ENCODE results near the gene TACC2.
A peak's percentile ranks its signal among the peaks of the same experiment; 100 is the strongest.

The TACC2 gene

DNA sequence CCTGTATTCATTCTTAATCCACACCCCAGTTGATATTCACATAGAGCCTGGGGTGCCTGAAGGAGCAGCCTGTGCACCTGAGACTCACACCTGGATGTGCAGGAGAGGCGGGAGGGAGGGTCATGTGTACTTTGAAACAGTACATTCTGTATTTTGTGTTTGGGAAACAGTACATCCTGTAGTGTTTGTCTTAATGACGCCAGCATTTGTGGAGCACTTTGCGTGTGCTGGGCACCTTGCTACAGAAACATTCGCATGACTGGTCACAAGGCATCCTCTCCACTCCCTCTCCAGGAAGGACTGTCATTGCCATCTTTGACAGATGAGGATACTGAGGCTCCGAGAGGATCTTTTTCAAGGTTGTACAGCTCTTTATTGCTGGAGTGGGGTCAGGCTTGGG lies 132.1 kb downstream of the TACC2 start:
- no peak for DNase-seq (ENCODE audit: low read depth)

GRCh38 chr10:122122493-122122892 lies 133.5 kb downstream of the TACC2 start:
- DNase-seq (ENCODE audit: low read depth), result no peak

DNA sequence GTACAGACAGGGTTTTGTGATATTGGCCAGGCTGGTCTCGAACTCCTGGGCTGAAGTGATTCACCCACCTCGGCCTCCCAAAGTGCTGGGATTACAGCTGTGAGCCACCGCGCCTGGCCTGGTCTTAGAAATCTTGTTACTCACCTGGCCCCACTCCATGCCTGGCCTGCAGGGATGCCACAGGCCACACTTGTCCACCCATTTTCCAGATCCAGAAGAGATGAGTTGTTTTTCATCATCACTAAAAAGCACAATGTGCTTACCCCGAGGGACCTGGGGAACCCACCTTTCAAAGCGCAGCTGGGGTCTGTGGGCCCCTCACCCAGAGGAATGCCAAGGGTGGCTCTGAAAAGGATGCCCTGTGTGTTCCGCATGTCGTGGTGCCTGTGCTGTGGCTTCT lies 134.2 kb downstream of the TACC2 start:
- no peak for DNase-seq (ENCODE audit: low read depth)

GRCh38 chr10:122124342-122124741 lies 135.4 kb downstream of the TACC2 start:
- no peak for DNase-seq (ENCODE audit: low read depth)

- DNase-seq (ENCODE audit: low read depth), result no peak
Observed at GRCh38 chr10:122124808-122125207, 135.8 kb downstream of the TACC2 start.

DNA sequence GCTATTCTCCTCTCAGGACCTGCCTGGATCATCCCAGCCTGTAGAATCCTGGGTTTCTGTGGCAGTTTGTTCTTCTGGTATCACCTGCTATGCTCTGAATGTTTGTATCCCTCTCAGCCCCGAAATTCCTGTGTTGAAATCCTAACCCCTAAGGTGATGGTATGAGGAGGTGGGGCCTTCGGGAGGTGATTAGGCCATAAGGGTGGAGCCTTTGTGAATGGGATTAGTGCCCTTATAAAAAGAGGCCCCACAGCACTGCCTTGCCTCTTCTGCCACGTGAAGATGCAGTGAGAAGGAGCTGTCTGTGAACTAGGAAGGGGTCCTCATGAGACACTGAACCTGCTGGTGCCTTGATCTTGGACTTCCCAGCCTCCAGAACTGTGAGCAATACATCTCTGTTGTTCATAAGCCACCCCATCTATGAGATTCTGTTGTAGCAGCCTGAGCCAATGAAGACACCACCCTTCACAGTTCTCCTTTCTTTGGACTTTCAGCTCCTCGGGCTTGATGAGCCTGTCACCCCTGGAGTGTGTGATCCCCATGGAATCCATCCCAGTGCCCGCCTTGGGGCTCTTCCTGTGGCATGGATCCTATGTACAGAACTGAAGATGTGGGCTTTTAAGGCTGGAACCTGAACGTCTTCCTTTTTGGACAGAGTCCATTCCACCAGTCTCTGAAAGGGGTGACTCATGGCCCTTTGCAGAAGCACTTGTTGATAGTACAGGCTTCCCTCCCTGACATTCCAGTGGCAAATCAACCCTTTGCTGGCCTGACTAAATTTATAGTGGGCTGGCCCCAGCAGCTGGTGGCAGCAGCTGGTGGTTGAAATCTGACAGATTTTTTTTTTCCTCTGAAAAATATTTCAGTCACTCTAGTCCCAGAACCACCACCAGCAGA lies 138.0 kb downstream of the TACC2 start:
- no peak for DNase-seq (ENCODE audit: low read depth)

DNA sequence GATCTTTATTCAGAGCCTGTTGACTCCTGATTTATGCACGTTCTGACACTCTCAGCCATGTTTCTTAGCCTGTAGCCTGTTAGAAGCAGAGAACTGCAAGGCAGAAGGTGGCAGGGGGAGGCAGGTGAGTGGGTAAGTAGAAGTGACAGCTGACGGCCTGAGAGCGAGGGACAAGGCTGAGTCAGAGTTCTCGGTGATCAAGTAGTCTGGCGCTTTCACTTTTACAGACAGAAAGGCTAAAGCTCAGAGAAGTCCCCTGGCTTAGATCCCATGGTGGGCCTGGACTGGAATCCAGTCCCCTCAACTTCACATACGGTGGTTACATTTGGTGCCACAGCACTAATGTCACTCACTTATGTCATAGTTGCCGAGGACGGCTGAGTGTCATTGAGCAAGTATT lies 139.0 kb downstream of the TACC2 start:
- DNase-seq (ENCODE audit: low read depth), result no peak

GRCh38 chr10:122128357-122128756 lies 139.4 kb downstream of the TACC2 start:
- no peak for DNase-seq (ENCODE audit: low read depth)

DNA sequence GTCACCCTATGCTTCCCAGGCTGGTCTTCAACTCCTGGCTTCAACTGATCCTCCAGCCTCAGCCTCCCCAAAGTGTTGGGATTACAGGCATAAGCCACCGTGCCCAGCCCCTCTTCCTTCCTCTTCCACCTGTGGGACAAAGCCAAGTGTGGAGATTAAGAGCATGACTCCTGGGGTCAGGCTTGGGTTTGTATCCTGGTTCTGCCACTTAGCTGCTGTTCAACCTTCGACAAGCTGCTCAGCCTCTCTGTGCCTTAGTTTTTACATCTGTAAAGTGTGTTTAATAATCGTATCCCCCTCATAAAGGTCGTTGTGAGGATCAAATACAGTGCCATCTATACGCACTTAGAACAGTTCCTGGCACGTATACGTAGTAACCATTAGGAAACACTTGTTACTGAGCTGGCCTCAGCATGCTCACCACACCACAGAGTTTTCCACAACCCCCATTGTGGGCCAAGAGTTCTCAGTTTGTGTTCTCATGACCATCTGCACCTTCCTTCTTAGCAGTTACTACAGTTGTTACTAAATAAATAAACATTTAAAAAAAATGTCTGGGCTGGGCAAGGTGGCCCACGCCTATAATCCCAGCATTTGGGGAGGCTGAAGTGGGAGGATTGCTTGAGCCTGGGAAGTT lies 141.6 kb downstream of the TACC2 start:
- no peak for DNase-seq (ENCODE audit: low read depth)

DNA sequence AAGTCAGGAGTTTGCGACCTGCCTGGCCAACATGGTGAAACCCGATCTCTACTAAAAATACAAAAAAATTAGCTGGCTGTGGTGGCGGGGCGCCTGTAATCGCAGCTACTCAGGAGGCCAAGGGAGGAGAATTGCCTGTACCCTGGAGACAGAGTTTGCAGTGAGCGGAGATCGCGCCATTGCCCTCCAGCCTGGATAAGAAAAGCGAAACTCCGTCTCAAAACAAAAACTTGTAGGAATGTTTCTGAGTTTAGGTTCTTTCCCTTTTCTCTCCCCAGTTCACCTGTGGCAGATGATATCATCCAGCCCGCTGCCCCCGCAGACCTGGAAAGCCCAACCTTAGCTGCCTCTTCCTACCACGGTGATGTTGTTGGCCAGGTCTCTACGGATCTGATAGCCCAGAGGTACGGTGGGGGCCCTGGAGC lies 143.4 kb downstream of the TACC2 start:
- no peak for DNase-seq (ENCODE audit: low read depth)

- DNase-seq (ENCODE audit: low read depth), result no peak
Observed at GRCh38 chr10:122132882-122133565, 144.1 kb downstream of the TACC2 start.

GRCh38 chr10:122135251-122136025 lies 146.5 kb downstream of the TACC2 start:
- no peak for DNase-seq (ENCODE audit: low read depth)

GRCh38 chr10:122138831-122139625 lies 150.1 kb downstream of the TACC2 start:
- no peak for DNase-seq (ENCODE audit: low read depth)

- no peak for DNase-seq (ENCODE audit: low read depth)
Observed at GRCh38 chr10:122139627-122140170, 150.7 kb downstream of the TACC2 start.

DNA sequence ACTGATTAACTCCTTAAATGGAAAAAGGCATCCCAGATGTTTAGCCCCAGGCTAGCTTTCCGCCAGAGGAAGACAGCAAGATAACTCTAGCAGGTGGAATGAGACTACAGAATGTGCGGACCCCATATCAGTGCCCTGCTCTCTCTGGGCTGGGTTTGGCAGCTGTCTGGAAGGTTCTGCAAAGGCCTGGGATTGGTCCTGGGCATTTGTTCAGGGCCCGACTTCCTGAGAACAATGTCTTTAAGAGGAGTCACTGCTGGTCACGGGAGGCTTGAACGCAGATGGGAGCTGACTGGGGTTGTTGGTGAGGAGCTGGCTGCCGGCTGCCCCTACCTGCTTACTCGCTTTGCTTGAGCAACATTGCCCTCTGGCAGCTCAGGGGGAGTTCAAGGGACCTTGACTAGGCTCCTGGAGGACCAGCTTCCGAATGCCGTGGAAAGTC lies 151.5 kb downstream of the TACC2 start:
- no peak for DNase-seq (ENCODE audit: low read depth)

DNA sequence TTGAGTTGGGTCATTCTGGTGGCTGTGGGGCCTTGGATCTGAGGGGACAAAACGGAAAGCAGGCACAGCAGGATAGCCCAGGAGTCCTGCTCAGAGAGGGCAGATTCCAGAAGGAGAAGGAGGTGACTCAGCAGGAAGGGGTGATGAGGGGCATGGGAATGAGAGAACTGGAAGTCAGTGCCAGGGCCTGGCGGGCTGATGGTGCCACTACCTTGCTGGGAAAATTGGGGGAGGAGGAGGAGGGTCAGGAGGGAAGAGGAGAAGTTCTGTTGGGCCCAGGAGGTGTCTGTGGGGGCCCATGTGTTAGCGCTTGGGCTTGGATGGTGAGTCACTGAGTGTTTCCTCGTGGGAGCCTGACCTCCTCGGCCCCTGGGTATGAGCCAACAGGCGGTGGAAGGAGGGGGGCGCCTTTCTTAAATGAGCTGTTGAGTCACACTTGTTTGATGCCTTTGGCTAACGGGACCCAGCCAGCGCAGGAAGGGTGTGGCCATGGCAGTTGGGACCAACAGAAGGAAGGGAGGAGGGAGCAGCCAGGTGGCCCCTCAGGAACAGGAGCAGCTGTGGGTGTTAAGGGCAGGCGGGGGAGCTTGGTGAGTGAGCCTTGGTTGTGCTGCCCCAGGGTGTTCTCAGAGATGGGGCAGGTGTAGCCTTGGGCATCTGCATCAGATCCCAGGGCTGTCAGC lies 152.1 kb downstream of the TACC2 start:
- no peak for DNase-seq (ENCODE audit: low read depth)

- no peak for DNase-seq (ENCODE audit: low read depth)
Observed at GRCh38 chr10:122141821-122142640, 153.1 kb downstream of the TACC2 start.

DNA sequence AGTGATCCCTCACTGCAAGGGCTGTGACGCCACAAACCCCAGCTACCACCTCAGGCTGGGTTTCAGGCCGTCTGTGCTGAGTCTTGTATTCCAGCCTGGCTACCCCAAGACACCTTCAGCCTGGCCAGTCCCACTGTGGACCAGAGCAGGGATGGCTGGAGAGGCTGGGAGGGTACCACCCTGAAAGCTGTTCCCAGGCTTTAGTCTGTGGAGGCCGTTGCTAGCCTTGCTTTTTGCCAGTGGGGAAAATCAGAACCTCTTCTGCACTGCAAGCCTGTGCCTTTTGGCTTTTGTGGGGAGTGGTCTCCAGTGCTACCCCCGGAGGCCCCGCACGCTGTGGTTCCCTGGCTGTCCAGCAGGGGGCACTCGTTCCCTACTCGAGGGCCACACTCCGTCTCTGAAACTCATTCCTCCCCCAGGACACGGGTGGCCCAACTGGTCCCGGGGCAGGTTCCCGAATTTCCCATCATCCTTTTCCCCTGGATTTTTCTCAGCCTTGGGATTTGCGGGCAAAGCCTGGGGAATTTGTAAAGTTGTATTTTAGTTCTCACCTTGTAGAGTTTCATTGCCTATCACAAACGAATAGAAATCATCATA lies 153.8 kb downstream of the TACC2 start:
- peak; percentile 8 for DNase-seq (ENCODE audit: low read depth)

DNA sequence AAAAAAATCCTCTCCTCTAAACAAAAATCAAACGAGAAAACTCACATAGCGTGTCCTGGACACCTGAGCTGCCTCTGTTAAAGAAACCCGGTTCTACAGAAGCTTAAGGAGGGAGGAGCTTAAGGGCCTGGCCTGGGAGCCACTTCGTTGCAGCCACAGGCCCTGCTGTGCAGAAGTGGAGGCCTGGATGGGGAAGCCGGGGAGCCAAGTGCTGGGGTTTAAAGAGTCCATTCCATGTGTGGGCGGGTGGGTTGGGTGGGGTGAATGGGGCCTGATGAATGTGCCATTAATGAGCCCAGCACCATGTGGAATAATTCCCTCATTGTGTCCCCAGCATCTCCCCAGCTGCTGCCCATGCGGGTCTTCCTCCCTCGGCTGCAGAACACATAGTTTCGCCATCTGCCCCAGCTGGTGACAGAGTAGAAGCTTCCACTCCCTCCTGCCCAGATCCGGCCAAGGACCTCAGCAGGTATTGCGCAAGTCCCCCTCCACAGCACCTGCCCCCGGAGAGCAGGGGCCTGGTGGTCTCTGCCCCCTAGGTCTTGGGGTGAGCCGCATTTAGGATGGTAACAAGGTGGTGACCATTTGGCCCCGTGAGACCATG lies 154.4 kb downstream of the TACC2 start:
- no peak for DNase-seq (ENCODE audit: low read depth)

Data from stimulated activated CD4-positive, alpha-beta T cell treated with anti-CD3 and anti-CD28 coated beads, Interleukin-2, amount 100 ng/mL, for 4 hours (primary cell).